GM19372 (cell line): ENCODE results near the gene FIS1.
"Not testable (repeated sequence)": the region's sequence is repeated elsewhere in the genome, so short reads cannot be mapped to it uniquely, and the experiment has no call there.

ENCODE experiments used
- ATAC-seq: cut with Tn5 transposase; IDR thresholded peaks from one replicate; pipeline ENCODE4 v1.9.1; 2021; ENCODE audit warnings: mild to moderate bottlenecking, low read depth, moderate library complexity; ENCODE audit not compliant: unreplicated experiment

The FIS1 gene

DNA sequence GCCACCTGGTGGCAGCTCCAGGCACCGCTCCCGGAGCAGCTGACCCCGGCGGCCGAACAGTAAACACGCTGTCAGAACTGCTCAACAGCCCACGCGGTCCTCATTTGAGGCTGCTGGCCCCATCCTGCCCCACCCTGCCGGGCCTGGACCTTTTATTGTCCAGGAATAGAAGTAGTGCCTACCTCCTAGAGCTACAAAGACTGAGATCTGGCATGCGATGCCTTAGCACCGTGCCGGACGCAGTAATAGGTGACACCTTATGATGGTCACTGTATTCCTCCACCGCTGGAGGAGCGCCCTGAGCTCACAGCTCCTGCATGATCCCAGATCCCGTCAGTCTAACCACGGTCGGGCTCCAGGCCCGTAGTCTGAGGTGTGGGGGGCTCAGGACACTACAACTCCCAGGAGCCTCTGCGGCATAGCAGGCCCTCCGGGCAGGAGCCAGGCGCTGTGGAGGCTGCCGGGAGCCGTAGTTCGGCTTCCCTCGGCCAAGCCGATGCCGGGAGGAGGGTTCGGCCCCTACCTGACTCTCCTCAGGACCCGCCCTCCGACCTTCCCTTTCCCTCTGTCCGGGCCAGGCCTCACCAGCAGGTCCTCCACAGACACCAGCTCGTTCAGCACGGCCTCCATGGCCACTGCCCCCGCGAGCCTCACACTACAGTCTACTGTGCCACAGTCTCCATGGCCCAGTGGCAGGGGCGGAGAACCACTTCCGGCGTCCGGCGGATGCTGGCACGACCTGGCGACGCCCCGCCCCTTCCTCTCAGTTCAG is at the start of gene FIS1:
Gene FIS1 (minus strand): TSS at position 707 of the 772 bp plus-strand sequence. CDS start 77 bp downstream, at position 630.
- ATAC-seq, result peak; percentile 90

DNA sequence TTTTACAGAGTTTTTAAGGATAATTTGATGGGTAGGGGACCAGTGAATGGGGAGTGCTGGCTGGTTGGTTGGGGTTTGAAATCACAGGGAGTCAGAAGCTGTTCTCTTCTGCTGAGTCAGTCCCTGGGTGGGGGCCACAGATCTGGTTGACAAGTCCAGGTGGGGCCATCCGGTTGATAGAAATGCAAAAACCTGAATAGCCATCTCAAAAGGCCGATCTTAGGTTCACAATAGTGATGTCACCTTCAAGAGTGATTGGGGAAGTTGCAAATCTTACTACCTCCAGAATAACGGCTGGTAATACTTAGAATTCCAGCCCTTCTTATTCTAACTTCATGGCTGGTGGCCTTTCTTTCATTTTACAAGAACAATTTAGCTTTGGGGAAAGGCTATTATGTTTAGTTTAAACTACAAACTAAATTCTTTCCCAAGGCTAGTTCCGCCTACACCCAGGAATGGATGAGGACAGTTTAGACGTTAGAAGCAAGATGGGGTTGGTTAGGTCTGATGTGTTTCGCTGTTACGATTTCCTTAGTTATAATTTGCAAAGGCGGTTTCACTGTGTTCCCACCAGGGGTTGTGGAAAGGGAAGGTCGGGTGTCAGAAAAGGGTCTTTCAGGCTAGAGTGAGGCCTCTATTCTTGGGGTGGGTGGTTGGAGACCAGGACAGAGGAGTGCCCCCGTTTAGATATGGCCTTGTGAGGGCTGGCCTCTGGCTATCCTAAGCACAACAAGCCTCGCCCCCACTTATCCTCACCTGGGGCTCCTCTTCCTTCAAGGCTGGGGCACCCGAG is 49.4 kb upstream of the FIS1 start:
- no peak for ATAC-seq

DNA sequence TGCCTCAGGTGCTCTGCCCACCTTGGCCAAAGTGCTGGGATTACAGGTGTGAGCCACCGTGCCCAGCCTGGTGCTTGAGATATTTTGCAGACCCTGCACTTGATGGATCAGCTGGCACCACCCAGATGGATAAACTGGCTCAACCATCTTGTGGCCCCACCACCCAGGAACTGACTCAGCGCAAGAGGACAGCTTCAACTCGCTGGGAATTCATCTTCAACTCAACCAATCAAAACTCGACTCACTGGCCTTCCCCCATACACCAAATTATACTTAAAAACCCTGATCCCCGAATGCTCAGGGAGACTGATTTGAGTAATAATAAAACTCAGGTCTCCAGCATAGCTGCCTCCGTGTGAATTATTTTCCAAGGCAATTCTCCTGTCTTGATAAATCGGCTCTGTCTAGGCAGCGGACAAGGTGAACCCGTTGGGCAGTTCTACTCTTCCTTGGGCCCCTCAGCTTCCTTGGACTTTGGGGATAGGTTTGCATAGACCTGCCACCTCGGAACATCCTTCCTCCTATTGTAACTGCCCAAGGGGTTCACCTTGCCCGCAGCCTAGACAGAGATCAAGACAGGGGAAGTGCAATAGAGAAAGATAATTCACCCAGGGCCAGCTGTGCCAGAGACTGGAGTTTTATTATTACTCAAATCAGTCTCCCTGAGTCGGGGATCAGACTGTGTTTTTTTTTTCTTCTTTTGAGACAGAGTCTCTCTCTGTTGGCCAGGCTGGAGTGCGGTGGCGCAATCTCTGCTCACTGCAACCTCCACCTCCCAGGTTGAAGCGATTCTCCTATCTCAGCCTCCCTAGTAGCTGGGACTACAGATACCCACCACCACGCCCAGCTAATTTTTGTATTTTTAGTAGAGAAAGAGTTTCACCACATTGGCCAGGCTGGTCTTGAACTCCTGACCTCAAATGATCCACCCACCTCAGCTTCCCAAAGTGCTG is 48.5 kb upstream of the FIS1 start:
- ATAC-seq, result not testable (repeated sequence)

DNA sequence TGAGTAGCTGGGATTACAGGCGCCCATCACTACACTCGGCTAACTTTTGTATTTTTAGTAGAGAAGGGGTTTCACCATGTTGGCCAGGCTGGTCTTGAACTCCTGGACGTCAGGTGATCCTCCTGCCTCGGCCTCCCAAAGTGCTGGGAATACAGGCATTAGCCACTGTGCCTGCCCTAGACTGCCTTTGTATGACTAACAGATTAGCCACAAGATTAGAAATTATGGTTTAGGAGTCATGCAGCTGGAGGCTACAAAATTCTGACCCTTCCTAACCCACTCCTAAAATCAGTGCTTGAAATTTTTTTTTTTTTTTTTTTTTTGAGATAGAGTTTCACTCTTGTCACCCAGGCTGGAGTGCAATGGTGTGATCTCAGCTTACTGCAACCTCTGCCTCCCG is 47.7 kb upstream of the FIS1 start:
- ATAC-seq, result not testable (repeated sequence)

DNA sequence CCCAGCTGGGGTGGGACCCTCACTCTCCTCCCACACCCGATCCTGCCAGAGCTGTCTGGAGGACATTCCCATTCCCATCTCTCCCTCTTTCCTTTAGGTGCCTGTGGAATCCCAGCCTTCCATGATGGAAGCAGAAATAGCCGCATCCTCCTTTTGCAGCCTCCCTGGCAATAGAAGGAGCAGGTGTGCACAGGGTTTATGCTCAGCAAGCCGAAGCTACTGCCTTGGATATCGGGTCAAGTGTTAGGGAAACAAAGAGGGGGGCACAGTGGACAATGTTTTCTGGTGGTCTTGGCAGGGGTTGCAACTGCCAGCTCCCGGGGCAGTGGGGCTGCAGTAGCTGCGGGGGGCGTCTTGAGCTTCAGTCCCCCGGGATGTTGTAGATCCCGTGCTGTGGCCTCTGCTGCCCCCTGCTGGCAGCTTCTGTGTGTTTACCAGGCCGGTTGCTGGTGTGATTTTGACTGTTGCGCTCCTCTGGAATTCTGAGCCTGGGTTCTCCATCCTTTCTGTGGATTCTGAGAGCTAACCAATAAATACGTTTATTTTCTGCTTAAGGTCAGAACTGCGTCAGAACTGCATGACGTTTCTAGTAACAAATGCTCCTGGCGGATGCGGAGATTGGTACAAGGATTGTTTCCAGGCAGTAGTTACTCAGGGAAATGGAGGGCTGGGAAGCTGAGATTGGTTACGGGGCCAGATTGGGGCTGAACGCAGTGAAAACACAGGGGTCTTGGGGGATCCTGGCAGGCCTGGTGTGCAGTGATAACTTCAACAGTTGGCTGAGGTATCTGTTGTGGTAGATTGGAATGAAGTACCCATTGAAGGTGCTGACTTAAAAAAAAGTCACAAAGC is 45.5 kb upstream of the FIS1 start:
- ATAC-seq, result peak; percentile 39

DNA sequence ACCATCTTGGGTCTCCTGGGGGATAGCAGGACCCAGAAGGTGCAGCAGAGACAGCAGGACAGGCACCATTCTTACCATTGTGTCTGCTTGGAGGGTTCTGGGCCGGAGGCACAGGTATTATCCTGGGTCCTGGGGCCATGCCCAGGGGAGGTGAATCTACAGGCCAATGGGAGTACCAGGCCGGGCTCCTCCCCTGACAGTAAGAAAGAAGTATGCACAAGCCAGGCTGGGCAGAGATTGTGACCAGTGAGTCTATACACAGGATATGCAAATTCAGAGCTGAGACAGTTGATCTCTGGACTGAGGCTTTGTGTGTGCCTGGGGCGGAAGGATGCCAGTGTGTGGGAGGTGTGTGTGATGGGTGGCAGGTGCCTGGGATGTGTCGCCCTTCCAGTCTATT is 44.8 kb upstream of the FIS1 start:
- ATAC-seq, result peak; percentile 59

DNA sequence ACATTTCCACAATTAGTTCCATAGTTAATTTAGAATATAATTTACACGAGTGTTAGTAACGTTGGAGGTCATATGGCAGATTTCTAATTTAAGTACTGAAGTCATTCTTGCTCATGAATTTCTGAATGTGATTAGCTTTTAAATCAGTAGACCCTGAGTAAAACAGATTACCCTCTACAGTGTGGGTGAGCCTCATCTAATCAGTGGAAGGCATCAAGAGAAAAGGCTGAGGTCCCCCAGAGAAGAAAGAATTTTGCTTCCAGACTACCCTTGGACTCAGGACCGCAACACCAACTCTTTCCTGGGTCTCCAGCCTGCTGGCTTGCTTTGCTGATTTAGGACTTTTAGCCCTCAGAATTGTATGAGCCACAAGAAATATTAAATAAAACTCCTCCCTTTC is 43.6 kb upstream of the FIS1 start:
- ATAC-seq, result no peak

DNA sequence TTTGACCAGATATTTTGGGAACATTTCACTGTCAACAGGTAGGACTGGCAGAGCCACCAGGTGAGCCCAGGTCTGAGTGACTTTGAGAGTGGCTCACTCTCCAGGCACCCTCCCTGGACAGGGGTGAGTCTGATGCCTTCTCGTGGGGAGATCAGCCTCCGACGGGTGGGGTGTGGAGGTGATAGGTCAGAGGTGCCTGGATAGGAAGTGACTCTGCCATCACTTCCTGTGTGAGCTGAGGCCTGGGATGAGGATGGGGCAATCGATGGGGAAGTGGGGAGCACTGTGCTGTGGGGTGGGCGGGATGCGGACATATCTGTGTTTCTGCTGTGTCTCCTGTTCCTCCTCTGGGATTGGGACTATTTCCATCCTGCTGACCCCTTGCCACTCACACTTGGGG is 42.2 kb upstream of the FIS1 start:
- no peak for ATAC-seq

DNA sequence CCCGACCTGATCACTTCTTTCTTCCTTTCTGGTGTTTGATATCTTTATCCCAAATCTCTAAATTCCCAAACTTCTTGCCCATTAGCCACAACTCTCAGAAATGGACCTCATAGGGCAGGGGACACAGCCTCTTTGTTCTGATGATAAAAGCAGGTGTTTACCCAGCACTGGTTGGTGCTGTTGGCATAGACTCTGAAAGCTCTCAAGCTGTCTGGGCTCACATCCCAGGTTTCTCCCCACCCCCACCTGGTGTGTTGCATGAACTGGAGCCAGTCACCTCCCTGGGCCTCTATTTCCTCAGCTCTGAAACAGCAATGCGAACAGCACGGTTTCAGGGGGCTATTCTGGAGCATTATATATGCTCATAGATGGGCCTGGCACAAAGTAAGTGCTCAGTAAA is 41.0 kb upstream of the FIS1 start:
- ATAC-seq, result not testable (repeated sequence)

DNA sequence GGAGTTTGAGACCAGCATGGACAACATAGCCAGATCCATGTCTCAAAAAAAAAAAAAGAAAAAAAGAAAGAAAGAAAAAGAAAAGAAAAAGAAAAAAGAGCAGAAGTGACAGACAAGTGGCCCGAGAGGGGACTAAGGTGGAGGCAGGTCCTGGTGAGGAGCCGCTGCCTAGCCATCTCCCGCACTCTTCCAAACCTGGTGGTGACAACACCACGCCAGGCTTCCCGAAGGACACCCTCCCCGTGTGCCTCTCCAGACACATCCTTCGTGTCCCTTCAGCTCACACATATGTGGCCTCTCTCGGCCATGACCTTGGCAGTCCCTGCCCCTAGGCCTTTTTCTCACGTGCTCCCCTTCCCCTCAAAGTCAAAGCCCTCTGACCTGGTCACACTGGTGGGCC is 40.3 kb upstream of the FIS1 start:
- no peak for ATAC-seq

DNA sequence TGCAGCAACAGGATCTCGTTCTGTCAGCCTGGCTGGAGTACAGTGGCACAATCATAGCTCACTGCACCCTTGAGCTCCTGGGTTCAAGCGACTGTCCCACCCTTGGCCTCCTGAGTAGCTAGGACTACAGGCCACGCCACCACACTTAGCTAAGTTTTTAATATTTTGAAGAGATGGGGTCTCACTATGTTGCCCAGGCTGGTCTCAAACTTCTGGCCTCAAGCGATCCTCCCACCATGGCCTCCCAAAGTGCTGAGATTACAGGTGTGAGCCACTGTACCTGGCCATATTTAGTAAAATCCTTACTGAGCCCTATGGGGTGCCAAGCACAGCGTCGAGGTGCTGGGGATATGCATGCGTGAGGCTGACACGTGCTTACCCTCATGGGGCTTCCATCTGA is 36.0 kb upstream of the FIS1 start:
- not testable (repeated sequence) for ATAC-seq

DNA sequence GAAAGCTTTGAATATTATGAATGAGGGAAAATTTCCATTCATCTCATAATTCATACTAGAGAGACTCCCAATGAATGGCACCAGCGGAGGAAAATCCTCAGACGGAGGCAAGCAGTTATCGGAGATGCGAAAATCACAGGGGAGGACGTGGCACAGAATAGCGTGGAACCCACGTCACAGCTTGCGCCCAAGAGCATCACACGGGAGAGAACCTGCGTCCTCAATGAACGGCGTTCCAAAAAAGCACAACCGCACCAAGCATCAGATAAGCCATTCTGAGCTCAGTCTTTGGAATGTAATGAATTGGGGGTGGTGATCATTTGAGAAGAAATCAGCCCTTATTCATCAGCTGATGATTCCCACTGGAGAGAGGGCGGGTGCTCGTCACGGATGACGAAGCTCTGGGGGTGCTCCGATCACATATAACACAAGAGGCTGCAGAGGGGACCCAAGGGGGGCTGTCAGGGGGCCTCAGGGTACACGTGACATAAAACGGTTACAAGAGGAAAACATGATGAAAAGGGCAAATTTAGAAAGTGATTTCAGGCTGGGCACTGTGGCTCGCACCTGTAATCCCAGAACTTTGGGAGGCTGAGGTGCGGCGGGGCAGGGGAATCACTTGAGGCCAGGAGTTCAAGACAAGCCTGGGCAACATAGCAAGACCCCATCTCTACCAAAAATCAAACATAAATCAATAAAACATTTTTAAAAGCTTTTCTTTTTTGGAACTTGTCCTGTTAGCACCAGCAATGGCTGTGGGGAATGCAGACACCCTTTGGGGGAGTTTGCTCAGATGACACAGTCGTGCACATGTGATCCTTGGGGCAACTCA is 33.8 kb upstream of the FIS1 start:
- no peak for ATAC-seq

DNA sequence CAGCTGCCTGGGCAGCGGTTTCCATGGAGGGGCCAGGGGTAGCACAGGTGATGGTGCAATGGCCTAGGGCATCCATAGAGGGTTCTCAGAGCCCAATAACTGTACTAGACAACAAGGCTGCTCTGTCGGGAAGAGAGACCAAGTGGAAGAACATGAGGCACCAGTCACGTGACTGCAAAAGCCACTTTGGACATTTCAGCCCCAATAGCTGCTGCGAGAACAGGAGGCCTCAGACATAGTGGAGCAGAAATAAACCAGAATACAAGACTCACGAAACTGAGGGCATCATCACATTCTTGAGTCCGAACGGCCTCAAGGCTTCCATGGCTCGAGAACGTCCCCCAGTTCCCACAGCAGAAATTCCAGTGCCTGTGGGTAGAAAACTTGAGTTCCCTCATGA is 32.3 kb upstream of the FIS1 start:
- ATAC-seq, result no peak

DNA sequence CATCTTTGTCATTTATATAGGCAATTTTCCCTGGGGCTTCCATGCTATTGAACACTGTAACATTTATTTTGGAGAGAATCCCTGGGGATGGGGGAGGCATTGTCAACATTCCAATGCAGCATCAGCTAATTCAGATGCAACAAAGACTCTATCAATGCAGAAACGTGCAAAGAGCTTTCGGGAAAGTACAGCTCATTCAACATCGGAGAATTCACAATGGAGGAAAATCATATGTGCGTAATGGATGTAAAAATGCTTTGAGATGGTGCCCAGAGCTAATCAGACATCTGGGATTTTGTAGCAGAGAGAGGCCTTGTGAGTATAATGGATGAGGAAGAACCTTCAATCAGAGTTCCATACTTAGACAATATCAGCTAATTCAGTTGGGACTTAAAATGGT is 28.3 kb upstream of the FIS1 start:
- no peak for ATAC-seq

DNA sequence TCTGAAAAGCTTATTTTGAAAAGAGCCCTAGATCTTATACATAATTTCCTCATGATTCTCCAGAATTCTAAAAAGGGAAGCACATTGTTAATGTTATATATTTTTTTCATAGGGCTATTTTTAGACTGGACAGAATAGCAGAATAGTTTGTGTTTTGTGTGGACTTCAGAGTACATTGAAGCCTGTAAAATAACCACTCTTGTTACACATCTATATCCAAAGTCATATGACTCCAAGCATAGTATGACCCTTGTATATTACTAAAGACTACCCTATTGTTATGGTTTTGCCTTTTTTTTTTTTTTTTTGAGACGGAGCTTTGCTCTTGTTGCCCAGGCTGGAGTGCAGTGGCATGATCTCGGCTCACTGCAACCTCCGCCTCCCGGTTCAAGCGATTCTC is 26.1 kb upstream of the FIS1 start:
- ATAC-seq, result no peak

DNA sequence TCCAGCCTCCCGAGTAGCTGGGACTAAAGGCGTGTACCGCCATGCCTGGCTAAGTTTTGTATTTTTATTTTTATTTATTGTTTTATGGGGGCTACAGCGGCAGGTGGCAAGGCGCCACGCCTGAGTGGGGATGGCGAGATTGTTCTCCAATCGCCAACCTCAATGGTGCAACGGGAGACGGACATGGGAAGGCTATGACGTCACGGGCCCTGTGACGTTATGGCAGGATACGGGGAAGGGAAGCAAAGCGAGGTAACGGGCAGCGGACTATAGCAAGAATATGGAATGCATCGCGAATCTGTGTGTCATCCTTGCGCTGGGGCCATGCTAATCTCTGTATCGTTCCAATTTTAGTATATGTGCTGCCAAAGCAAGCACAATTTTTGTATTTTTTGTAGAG is 24.8 kb upstream of the FIS1 start:
- ATAC-seq, result no peak

DNA sequence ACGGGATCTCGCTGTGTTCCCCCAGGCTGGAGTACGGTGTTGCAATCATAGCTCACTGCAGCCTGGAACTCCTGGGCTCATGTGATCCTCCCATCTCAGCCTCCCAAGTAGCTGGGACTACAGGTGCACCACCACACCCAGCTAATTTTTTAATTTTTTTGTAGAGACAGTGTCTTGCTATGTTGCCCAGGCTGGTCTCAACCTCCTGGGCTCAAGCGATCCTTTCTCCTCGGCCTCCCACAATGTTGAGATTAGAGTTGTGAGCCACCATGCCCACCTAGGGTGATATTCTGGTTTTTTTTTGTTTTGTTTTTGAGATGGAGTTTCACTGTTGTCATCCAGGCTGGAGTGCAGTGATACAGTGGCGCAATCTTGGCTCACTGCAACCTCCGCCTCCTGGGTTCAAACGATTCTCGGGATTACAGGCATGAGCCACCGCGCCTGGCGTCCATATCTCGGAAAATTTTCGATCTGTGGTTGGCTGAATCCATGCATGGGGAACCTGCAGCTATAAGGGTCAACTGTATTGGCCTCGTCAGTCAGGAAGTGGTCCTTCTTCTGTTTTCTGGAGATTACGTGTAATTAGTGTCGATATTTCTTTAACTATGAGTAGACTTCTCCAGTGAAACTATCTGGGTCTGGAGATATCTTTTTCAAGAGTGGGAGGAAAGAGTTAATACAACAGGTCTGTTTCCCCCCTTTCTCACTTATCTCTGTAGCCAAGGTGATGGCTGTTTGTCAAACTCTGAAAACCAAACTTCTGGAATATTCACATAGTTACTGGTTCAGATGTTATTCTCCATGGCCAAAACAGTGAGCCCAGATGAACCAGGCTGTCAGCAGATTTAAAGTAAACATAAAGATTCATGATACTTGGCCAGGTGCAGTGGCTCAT is 21.0 kb upstream of the FIS1 start:
- ATAC-seq, result no peak

DNA sequence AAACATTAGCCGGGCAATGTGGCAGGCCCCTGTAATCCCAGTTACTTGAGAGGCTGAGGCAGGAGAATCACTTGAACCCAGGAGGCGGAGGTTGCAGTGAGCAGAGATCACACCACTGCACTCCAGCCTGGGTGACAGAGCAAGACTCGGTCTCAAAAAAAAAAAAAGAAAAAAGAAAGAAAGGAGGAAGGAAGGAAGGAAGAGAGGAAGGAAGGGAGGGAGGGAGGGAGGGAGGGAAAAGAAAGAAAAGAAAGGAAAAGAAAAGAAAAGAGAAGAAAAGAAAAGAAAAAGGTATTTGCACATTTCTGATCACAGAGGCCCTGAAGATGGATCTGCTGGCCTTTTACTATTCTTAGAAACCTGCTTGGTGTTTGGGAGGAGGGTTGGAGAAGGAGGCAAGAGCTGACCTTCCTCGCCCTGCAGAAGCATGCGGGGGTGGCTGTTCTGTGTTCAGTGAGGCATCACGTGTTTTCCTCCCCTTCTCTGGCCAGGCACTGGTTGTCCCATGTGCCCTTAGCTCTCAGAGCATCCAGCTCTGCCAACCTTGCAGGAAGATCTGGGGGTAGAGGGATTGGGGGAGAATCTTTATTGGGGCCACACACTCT is 19.3 kb upstream of the FIS1 start:
- not testable (repeated sequence) for ATAC-seq
